ENCODE results near the gene CLCNKB.
"Not testable (repeated sequence)": the region's sequence is repeated elsewhere in the genome, so short reads cannot be mapped to it uniquely, and the experiment has no call there.

The CLCNKB gene

GRCh38 chr1:16043521-16043920 lies at the start of gene CLCNKB:
CLCNKB (plus strand) TSS chr1:16043782; CDS start chr1:16044493, 711 bp downstream.
- H3K27ac ChIP-seq = no peak within 1 kb of the TSS
- H3K4me3 ChIP-seq = no peak within 1 kb of the TSS
- TF ChIP-seq CTCF (IDR thresholded peaks at IDR 0.05) = no peak
- no peak for DNase-seq (ENCODE audit: low spot score)

- no peak overlapping the region for H3K27ac ChIP-seq
- no peak overlapping the region for H3K4me3 ChIP-seq
- no peak for TF ChIP-seq CTCF (IDR thresholded peaks at IDR 0.05)
- DNase-seq (ENCODE audit: low spot score) = no peak
Observed at GRCh38 chr1:15994081-15994480, 49.5 kb upstream of the CLCNKB start.

- DNase-seq (ENCODE audit: low spot score) = no peak
- Histone ChIP-seq H3K4me3 (no peak overlapping the region), H3K27ac (no peak overlapping the region)
- peak; percentile 86 for TF ChIP-seq CTCF (IDR thresholded peaks at IDR 0.05)
Observed at GRCh38 chr1:15994590-15995351, 48.8 kb upstream of the CLCNKB start.

DNA sequence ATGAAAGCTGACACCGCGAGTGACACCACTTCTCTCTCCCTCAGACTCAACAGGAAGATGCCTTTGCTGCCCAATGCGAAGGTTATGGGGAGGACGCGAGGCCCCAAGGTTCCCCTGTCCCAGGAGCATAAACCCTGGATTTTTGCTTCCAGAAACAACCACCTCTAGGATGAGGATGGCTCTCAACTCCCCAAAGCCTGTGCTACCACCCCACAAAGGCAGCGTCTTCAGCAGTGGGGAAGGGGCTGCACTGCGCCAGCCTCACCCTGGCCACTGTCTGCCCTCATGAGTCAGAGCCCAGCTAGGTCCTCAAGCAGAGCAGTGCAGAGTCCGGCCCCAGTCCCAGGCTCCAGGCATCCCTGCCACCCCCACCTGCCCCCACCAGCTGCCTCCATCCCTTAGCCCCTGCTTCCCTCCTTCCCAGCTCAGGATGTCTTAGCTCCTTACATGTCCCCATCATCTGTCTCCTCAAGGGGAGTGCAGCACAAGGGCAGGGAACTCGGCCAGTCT lies 46.5 kb upstream of the CLCNKB start:
- H3K4me3 ChIP-seq = no peak overlapping the region
- no peak for TF ChIP-seq CTCF (IDR thresholded peaks at IDR 0.05)
- DNase-seq (ENCODE audit: low spot score) = no peak
- H3K27ac ChIP-seq = no peak overlapping the region

DNA sequence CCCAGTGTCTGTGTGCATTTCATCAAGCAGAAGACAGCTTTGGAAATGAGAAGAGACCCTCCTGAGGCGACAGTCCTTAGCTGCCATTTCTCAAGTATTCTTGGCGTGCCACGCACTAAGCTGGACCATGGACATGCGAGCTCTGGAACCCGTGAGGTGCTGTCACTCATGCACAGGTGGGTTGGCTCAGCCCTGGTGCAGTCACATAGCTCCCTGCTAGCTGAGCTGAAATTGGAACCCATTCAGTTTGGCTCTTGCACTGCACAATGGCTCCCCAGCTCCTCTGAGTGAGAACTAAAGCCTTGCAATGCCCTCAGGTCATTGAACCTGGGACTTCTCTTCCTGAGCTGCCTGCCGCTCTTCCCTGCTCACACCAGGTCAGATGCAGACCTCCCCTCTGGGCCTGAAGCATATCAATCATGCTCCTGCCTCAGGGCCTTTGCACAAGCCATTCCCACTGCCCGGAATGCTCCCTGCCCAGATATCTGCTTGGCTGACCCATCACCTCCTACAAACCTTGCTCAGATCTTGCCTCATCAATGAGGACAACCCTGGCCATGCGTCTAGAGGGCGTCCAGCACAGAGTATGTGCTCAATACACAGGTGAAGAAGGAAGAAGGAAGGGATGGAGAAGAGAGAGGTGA lies 45.8 kb upstream of the CLCNKB start:
- no peak overlapping the region for H3K27ac ChIP-seq
- H3K4me3 ChIP-seq = no peak overlapping the region
- no peak for DNase-seq (ENCODE audit: low spot score)
- TF ChIP-seq CTCF (IDR thresholded peaks at IDR 0.05) = no peak

GRCh38 chr1:15998929-15999328 lies 44.7 kb upstream of the CLCNKB start:
- Histone ChIP-seq H3K4me3 (no peak overlapping the region), H3K27ac (no peak overlapping the region)
- DNase-seq (ENCODE audit: low spot score) = peak; percentile 55
- no peak for TF ChIP-seq CTCF (IDR thresholded peaks at IDR 0.05)

GRCh38 chr1:16001274-16001673 lies 42.3 kb upstream of the CLCNKB start:
- not testable (repeated sequence) for H3K27ac ChIP-seq; H3K4me3 ChIP-seq; DNase-seq (ENCODE audit: low spot score)
